ENCODE measurements around the gene SERTAD1.
"Not testable (repeated sequence)": the region's sequence is repeated elsewhere in the genome, so short reads cannot be mapped to it uniquely, and the experiment has no call there.

GRCh38 chr19:40408598-40408925, 17.2 kb downstream of the SERTAD1 start:
- not testable (repeated sequence) for TF ChIP-seq POLR2A (IDR thresholded peaks at IDR 0.05; ENCODE audit: low read length); GATA1 (IDR thresholded peaks at IDR 0.05; ENCODE audit: low read depth, low read length)
